Fibroblast of skin of right quadriceps (primary cell): Measurements from ENCODE around the gene TMCC2.
"Not testable (repeated sequence)": the region's sequence is repeated elsewhere in the genome, so short reads cannot be mapped to it uniquely, and the experiment has no call there.

Source experiments
- DNase-seq: peaks from one replicate; pipeline ENCODE4 v3.0.0-alpha.2; 2013

The TMCC2 gene

DNA sequence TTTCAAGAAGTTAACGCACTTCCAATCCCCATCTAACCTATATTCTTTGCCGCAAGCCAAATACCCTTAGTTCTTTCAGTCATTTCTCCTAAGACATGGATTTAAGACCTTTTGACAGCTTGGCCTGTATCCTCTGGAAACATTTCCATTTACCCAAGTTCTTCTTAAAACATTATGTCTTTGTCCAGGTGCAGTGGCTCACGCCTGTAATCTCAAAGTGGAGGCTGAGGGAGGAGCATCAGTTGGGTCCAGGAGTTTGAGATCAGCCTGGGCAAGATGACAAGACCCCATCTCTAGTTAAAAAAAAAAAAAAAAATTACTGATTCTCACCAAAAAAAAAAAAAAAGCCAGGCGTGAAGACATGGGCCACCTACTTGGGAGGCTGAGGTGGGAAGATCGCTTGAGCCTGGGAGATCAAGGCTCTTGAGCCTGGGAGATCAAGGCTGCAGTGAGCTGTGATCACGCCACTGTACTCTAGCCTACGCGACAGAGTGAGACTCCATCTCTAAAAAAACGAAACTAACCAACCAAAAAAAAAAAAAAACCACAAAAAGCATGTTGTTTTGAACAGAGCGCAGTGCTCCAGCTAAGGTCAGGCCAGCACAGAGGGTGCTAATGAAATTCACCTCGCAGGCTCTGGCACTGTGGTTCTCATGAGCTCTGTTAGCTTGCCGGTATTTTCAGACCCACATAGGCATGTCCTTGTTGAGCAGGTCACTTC is 57.8 kb downstream of the TMCC2 start:
- no peak for DNase-seq

GRCh38 chr1:205286335-205286950 is 58.7 kb downstream of the TMCC2 start:
- peak; percentile 31 for DNase-seq

DNA sequence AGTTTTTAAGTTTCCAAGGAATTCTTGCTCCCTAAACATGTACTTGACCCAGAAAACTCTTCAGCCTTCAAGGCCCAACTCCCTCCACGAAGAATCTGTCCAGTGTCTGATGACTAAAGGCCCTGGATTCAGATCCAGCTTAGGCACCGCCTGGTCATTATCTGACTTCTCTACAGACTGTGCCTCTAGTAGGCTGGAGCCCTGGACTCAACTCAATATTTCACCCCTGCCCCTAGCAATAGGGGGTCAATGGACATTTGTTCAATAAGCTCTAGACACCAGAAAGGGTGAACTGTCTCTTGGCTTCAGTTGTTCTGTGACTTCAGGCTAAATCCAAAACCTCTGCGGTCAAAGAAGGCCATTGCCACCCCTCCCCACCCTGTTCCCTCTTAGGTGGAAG is 59.3 kb downstream of the TMCC2 start:
- DNase-seq: no peak

DNA sequence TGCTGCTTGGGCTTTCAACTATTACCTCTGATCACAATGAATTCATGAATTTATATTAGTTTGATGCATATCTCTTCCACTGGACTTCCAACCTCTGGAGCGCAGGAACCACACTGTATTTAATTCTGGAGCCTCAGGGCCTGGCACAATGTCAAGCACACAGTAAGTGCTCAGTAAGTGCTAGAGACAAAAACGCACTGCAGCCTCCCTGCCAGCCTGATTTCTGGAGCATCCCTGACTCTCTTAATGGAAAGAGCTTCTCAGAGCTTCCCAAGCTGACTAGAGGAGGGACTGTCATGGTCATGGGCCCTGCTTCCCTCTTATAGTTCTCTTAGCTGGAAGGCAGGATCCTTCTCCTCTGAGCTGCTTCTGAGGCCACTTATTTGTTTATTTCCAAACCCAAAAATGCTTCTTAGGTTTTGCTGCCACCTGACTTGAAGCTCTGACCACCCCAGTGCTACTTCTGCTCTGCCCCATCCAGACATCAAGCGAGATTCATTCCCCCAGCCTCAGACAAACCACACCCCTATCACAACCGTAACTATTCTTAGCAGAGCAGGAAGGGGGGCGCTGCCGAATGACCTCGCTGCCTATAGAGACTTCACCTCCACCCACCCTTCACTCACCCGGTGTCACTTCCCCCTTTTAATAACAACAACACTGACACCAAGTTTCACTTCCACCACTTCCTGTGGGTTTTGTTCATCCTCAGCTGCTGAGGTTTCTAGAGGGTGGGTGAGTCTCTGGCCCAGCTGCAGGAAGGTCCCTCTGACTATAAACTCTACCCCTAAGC is 60.2 kb downstream of the TMCC2 start:
- peak; percentile 50 for DNase-seq

DNA sequence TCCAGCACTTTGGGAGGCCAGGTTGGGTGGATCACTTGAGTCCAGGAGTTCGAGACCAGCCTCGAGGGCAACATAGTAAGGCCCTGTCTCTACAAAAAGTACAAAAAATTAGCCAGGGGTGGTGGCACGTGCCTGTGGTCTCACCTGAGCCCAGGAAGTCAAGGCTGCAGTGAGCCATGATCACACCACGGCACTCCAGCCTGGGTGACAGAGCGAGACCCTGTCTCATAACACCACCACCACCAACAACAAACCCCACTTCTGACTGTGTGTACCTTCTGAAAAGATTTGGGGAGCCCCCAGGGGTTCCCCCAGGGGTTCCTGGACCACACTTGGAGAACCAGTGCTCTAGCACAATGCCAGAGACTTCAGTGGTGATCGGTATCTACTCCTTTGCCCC is 63.9 kb downstream of the TMCC2 start:
- no peak for DNase-seq

DNA sequence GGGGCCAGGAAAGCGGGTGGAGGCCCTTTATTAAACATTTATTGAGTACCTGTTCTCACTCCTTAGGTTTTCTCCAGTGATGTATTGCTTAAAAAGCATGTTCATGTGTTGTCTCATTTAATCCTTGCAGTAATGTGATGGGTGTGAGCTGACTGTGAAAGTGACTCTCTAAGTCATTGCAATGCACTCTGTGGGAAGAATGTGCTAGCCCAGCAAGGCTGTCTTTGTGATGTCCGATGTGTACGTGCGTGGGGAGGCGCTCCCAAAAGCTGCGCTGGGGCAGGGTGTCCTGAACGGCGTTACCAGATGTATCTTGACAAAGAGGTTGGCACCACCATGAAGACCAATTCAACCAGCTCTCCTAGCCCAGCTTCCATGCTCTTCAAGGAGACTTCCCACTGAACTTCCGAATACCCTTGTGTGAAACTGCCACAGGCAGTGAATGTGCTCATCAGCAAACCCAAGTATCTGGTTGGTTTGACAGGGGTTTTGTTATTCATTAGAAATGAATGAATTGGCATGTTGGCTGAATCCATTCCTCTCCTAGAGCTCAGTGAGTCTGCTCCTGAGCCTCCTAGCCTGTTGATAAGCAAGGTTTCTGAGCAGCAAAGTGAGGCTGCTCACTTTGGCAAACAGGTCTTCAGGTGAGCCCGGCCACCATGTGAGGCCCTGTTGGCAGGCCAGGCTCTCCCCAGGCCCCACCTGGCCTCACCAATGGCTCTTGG is 65.8 kb downstream of the TMCC2 start:
- no peak for DNase-seq

DNA sequence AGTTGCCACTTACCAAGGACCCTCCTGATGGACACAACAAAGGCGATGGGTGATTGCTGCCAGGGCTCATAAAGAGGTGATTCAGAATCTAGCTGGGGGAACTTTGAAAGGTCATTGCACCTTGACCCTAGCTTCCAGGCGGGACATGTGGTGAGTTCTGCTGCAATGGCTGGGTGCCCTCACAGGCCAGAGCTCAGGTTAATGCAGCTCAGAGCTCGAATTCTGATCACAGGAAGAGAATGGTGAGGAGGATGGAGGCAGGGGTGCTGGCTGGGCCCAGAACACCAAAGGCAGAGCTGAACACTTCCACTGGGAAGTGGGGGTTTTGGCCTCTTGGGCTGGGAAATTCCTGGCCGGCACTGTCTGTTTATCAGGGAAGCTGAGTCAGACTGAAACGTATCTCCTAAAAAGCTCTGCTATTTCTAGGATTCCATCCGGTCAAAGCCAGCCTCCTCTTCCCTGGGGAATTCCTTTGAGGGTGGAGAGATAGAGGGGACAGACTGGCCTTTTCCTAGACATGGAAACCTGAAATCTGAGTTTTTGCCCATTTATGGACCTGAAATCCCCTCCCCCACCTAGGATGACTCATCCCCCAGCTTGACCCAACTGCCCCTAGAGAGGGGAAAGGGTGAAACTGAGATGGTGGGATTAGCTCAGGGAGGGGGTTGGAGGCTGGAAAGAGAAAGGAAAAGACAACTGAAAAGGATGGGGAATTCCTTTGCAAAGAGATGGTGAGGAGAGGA is 66.6 kb downstream of the TMCC2 start:
- peak; percentile 98 for DNase-seq

- DNase-seq: no peak
Observed at GRCh38 chr1:205294934-205295333, 67.2 kb downstream of the TMCC2 start.

DNA sequence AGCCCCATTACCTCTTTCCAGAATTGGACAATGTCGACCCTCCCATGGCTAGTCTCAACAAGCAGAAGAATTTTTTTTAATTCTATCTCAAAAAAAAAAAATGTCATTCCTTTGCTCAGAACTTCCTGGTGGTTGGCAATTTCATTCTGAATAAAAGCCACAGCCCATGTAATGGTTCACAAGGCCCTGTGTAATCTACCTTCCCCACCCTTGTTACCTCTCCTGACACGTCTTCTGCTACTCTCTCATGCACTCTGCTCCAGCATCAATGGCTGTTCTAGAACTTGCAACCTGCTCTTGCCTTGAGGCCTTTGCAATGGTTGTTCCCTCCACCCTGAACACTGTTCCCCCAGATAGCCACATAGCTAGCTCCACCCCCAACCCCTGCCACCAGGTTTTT is 68.4 kb downstream of the TMCC2 start:
- DNase-seq: no peak

DNA sequence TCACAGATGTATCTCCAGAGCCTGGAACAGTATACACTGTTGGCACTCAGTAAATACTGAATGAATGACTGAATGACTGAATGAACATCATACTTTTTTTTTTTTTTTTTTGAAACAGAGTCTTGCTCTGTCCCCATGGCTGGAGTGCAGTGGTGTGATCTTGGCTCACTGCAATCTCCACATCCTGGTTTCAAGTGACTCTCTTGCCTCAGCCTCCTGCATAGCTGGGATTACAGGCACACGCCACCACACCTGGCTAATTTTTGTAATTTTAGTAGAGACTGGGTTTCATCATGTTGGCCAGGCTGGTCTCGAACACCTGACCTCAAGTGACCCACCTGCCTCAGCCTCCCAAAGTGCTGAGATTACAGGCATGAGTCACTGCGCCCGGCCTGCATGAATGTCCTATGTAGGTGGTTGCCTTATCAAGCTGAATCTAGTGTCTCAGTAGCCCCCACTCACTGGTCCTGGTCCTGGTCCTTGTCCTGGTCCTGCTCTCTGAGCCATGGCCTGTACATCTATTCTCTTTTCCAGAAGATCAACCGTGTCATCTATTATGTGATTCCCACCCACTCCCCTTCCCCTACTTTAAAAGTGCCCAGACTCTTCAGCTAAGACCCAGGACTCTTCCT is 69.9 kb downstream of the TMCC2 start:
- DNase-seq: not testable (repeated sequence)

DNA sequence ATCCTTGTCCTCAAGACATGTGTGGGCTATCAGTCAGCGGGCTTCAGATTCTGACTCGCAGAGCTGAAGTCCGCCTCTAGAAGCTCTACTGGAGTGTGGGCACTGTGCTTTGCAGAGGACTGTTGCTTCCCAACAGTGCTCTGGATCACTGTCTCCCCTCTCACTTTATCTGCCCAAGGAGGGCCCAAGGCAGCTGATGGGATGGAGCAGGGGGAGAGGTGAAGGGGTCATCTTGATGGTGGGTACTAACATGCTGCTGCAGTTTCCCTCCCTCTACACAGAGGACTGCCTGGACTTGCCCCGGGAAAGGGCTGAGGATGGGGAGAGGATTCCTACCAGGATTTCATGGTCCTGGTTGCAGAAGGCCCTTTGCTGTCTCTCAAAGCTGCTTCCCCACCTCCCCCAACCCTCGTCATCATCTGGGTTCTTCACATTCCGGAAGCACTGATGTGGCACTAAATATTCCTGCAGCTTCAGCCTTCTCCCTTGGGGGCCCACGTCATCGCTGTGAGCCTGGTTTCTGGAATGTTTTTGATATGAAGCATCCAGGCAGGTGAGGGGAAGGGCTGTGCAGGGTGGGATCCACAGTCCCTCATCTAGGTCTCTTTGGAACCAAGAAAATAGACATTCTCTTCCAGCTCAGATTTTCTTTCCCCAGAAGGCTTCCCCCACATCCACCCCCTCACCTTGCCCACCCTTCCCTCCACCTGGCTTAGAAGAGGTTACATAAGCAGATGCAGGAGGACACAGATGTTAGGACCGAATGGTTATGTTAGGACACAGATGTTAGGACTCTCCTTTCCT is 70.6 kb downstream of the TMCC2 start:
- DNase-seq: peak; percentile 100

GRCh38 chr1:205300149-205300548 is 72.4 kb downstream of the TMCC2 start:
- DNase-seq: no peak

DNA sequence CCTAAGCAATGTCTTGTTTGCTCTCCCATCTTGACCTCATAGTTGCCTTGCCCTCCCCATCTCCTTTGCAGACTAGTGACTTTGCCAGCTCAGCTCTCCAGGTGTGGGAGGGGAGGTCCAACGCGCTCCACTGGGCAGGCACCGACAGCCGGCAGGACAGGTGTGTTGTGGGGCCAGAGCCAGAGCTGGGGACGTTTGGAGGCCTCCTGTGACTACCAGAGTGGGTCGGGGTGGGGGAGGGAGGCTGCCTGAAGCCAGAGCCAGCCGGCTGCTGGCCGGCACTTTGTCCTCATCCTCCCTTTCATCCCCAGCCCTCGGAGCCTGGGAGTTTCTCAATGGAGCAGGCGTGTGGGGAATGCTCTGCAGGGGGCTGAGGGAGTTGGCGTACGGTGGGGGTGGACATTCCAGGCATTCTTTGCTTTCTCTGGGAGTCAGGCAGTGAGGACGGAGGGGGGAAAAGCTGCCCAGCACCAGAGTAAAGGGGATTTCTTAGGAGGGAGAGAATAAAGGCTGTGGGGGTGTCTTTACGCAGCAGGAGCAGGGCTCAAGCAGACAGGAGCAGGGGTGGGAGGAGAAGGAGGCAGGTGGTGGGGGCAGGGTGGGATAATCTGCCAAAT is 73.6 kb downstream of the TMCC2 start:
- peak; percentile 99 for DNase-seq

- peak; percentile 45 for DNase-seq
Observed at GRCh38 chr1:205301842-205302588, 74.3 kb downstream of the TMCC2 start.

DNA sequence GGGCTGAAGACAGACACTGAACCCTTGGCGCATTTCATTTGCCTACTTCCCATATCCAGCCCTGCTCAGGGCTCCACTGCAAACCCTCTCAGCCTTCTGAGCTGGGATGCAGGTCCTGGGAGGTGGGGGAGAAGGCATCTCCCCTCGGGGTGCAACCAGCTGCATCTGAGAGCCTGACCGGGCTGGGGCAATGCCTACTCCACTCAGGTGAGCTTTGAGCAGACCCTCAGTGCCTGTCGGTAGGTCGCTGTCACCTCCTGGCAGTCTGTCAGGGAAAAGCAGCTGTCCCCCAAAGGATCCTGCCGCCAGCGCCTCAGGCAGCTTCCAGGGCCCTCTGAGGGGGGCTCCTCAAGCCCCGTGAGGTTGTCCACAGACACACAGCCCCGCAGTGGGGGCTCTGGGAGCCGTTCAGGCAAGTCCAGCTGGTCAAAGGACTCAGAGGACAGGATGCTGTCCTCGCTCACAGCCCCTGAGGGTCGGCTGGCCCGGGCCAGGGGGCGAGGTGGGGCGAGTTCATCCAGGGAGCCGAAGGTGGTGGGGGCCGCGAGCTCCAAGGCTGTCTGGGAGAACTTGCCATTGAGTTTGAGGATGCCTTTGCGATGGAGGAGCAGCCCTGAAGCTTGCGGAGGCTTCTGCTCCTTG is 75.6 kb downstream of the TMCC2 start:
- DNase-seq: no peak

DNA sequence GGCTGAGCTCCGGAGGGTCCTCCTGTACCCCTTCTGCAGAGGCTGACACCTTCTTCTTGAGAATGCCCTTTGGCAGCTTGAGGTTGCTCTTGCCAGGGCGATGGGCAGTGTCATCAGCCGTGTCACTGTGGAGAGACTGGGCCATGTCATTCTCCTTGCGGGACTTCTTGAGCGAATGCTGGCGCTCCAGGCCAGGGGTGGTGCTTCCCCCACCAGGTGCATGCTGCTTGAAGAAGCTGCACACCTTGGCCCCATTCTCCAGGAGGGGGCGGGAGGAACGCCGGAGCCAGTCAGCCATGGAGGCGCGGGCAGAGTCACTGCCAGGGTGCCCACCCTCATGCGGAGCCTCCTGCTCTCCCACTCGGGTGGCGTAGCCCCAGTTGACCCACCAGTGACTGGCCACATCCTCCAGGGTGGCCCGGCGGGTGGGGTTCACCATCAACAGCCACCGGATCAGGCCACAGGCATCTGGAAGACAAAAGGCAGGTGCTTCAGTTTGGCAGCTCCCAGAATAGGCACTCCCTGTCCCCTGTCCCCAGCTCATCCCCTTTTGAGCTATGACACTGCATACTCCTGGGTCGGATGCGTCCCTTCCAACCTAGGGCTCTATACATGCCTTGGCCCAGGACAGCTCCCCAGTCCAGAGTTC is 76.4 kb downstream of the TMCC2 start:
- DNase-seq: no peak

GRCh38 chr1:205304695-205305070 is 76.9 kb downstream of the TMCC2 start:
- no peak for DNase-seq

DNA sequence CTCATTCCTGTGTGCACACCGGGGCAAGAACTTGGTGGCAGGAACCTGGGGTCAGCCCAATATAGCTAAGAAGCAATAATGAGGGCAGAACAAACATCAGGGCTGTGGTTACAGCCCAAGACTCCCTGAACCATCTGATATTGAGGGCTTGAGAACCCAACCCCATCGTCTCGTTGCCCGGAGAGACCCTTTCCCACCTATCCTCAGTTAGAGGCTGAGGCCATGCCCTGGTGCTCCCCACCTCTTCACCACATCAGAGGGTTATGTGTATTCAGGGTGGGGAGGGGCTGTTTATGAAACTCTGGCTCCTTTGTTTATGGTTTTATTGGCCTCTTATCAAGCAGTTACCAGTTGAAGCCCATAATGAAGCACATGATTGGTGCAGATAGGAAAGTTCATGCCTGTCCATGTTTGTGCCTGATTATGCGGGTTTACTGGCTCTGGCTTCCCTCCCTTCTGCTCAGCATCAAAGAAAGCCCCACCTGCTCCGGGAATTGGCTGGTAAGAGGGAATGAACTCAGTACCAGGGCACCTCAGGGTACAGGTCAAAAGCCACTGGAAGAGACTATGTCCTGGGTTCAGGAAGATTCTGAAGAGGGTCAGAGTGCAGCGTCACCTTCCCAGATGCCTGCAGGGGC is 79.3 kb downstream of the TMCC2 start:
- DNase-seq: no peak
